Measurements from ENCODE around the gene STXBP2. TPM values are rescaled to one million over a fixed set of nuclear protein-coding genes. Genes with fewer than 3 reads are reported as not detected.

Gene STXBP2
- total RNA-seq, 1 donor from 2014 or later: 200 TPM

DNA sequence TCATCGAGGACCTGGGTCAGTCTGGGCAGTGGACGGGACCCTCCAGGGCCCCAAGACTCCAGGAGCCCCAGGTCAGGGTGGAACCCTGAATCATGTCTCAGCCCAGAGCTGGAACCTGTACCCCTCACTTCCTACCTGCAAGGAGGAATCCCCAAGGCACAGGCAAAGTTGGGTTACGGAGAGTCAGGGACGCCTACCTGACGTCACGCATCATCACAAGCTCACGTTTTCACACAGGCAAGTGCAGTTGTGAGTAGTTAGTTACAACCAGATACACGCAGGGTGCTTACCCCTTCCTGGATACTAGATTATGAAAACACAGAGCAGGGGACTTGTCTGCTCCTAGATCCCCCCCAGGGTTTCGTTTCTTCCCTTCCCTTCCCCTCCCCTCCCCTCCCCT, 33.9 kb downstream of the STXBP2 start:
- Histone ChIP-seq H3K27ac (no peak overlapping the region), H3K9me3 (no peaks in the 10 kb centered on the region), H3K27me3 (ENCODE audit: low read depth) (peaks cover 23% of the 10 kb centered on the region), H3K4me1 (no peaks in the 10 kb centered on the region), H3K36me3 (no peaks in the 10 kb centered on the region), H3K4me3 (peak overlapping the region; percentile 14)
- TF ChIP-seq, protein P1, sequence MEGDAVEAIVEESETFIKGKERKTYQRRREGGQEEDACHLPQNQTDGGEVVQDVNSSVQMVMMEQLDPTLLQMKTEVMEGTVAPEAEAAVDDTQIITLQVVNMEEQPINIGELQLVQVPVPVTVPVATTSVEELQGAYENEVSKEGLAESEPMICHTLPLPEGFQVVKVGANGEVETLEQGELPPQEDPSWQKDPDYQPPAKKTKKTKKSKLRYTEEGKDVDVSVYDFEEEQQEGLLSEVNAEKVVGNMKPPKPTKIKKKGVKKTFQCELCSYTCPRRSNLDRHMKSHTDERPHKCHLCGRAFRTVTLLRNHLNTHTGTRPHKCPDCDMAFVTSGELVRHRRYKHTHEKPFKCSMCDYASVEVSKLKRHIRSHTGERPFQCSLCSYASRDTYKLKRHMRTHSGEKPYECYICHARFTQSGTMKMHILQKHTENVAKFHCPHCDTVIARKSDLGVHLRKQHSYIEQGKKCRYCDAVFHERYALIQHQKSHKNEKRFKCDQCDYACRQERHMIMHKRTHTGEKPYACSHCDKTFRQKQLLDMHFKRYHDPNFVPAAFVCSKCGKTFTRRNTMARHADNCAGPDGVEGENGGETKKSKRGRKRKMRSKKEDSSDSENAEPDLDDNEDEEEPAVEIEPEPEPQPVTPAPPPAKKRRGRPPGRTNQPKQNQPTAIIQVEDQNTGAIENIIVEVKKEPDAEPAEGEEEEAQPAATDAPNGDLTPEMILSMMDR (IDR thresholded peaks at IDR 0.05): no peak
- intact Hi-C loops (cut with DNase I): no loop called here
- no peak for ATAC-seq
- DNase-seq: no peak

DNA sequence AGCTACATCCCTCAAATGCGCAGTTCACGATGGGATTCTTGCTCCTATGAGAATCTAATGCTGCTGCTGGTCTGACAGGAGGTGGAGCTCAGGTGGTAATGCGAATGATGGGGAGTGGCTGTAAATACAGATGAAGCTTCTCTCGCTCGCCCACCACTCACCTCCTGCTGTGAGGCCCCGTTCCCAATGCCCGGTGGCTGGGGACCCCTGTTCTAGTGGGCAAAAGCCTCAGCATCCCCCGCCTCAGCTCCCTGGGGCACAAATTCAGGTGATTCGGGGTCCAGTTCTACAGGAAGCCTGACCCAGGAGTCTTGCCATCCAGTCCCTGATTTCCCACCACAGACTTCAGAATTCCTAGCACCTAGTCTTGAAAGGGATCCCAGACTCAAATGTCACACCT, 35.6 kb downstream of the STXBP2 start:
- no peaks in the 10 kb centered on the region for H3K4me1 ChIP-seq
- H3K27ac ChIP-seq: no peak overlapping the region
- no peaks in the 10 kb centered on the region for H3K36me3 ChIP-seq
- H3K4me3 ChIP-seq: no peak overlapping the region
- intact Hi-C loops (cut with DNase I): no loop called here
- peaks cover 23% of the 10 kb centered on the region for H3K27me3 ChIP-seq (ENCODE audit: low read depth)
- no peak for ATAC-seq
- DNase-seq: no peak
- no peaks in the 10 kb centered on the region for H3K9me3 ChIP-seq
- TF ChIP-seq, protein P1 (IDR thresholded peaks at IDR 0.05): no peak

DNA sequence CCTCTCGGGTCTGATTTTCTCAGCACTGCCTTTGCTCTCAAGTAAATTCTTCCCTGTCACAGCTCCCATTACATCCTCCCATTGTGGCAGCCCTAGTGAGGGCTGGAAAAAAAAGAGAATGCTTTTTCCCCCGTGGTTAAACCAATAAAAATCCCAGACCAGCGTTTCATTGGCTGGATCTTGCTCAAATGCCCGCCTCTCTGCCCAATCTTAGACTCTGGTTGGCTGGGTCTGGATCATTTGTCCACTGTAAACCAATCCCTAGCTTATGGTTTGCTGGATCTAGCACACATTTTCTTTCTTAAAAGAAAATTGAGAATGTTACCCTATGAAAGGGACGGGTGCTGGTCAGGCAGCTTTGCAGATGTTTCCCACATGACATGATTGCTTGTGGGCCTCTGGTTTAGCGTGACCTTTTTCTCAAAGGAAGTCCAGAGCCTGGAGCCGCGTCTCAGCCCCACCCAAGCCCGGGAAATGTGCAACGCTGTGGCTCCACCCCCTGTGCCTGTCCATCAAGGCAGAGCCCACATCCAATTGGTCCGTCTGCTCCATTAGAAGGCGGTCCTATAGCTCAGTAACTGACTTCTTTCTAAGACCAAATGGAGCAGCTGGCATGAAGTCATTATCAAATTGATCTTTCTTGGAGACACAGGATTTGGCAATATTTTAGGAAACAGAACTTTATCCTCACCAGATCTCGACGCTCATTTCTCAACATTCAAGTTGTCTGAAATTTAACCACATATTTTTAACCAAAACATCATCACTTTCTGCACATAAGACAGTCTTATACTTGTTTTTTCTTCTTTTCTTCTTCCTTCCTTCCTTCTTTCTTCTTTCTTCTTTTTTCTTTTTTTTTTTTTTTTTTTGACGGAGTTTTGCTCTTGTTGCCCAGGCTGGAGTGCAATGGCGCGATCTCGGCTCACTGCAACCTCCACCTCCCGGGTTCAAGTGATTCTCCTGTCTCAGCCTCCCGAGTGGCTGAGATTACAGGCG, 37.4 kb downstream of the STXBP2 start:
- ATAC-seq (peak; percentile 85 to 91), DNase-seq (peak; percentile 89)
- H3K4me1 ChIP-seq: no peaks in the 10 kb centered on the region
- H3K36me3 ChIP-seq: no peaks in the 10 kb centered on the region
- peaks cover 16% of the 10 kb centered on the region for H3K27me3 ChIP-seq (ENCODE audit: low read depth)
- H3K9me3 ChIP-seq: no peaks in the 10 kb centered on the region
- H3K4me3 ChIP-seq: no peak overlapping the region
- H3K27ac ChIP-seq: no peak overlapping the region
- TF ChIP-seq, protein P1 (IDR thresholded peaks at IDR 0.05): no peak
- intact Hi-C loops (cut with DNase I): no loop called here

- Histone ChIP-seq H3K4me1 (peaks cover 7% of the 10 kb centered on the region), H3K27ac (peak overlapping the region; percentile 49), H3K9me3 (no peaks in the 10 kb centered on the region), H3K27me3 (ENCODE audit: low read depth) (peaks cover 4% of the 10 kb centered on the region), H3K36me3 (no peaks in the 10 kb centered on the region), H3K4me3 (peak overlapping the region; percentile 100)
- TF ChIP-seq, protein P1 (IDR thresholded peaks at IDR 0.05): no peak
- intact Hi-C loops (cut with DNase I): no loop called here
- DNase-seq (peak; percentile 81), ATAC-seq (peak; percentile 7 to 22)
Measured at GRCh38 chr19:7676376-7676775, 39.5 kb downstream of the STXBP2 start.

- ATAC-seq: no peak
- intact Hi-C loops (cut with DNase I): no loop called here
- H3K27me3 ChIP-seq (ENCODE audit: low read depth): peaks cover 4% of the 10 kb centered on the region
- H3K27ac ChIP-seq: peak within 1 kb of the TSS; percentile 53
- H3K4me1 ChIP-seq: peaks cover 9% of the 10 kb centered on the region
- H3K4me3 ChIP-seq: peak within 1 kb of the TSS; percentile 100
- H3K36me3 ChIP-seq: no peaks in the 10 kb centered on the region
- no peaks in the 10 kb centered on the region for H3K9me3 ChIP-seq
- DNase-seq: peak; percentile 82
- TF ChIP-seq, protein P1 (IDR thresholded peaks at IDR 0.05): no peak
Measured at GRCh38 chr19:7676854-7677253, 39.9 kb downstream of the STXBP2 start, which contains the start of gene MCEMP1. Gene MCEMP1 (plus strand): TSS chr19:7677090. CDS start chr19:7677121, 31 bp downstream.
